HCT116 (cell line): ENCODE results near the gene HYLS1.

ENCODE experiments used
- EZH2 ChIP-seq: fragments of 200-600 bp; sonication (generic); IDR thresholded peaks from 2 replicates; pipeline ENCODE4 v1.6.1; 2017; ENCODE audit warnings: antibody characterized with exemption, mixed run types
- EZH2phosphoT487 ChIP-seq: fragments of 200-600 bp; IDR thresholded peaks from 2 replicates; pipeline ENCODE4 v1.6.1; 2018; ENCODE audit warnings: antibody characterized with exemption, borderline replicate concordance
- POLR2A ChIP-seq: IDR thresholded peaks from 2 replicates; pipeline ENCODE4 v1.7.0; 2011; ENCODE audit warnings: borderline replicate concordance; ENCODE audit not compliant: insufficient read depth, insufficient read length; ENCODE audit errors: extremely low read depth
- POLR2AphosphoS5 ChIP-seq: IDR thresholded peaks from 2 replicates; pipeline ENCODE4 v1.6.1; 2011; ENCODE audit warnings: mild to moderate bottlenecking, low read depth, low read length, moderate library complexity
- RAD21 ChIP-seq: IDR thresholded peaks from 2 replicates; pipeline ENCODE4 v1.6.1; 2012; ENCODE audit warnings: low read depth, mild to moderate bottlenecking
- SP1 ChIP-seq: IDR thresholded peaks from 2 replicates; pipeline ENCODE4 v1.6.1; 2012; ENCODE audit warnings: low read depth
- YY1 ChIP-seq: IDR thresholded peaks from 2 replicates; pipeline ENCODE4 v1.6.1; 2011; ENCODE audit warnings: low read length, low read depth, moderate library complexity, mild to moderate bottlenecking; ENCODE audit not compliant: insufficient replicate concordance; ENCODE audit errors: extremely low read depth
- ZFX ChIP-seq: fragments of 450-650 bp; IDR thresholded peaks from 2 replicates; pipeline ENCODE4 v1.6.1; 2017
- TF ChIP-seq, protein P1 (sequence below), 3 experiments: fragments of 200-600 bp in 1 of 3; sonication (generic) in 1 of 3; IDR thresholded peaks in 2 of 3; conservative IDR thresholded peaks in 1 of 3; 2 replicates each; pipeline ENCODE4 v1.5.1; 2012 to 2017; ENCODE audit warnings: low read depth in 2 of 3, low read length in 2 of 3, antibody characterized with exemption in 1 of 3, borderline replicate concordance in 1 of 3, control low read depth in 1 of 3, mild to moderate bottlenecking in 1 of 3, mixed read lengths in 1 of 3, mixed run types in 1 of 3, moderate library complexity in 1 of 3; ENCODE audit not compliant: insufficient read depth in 1 of 3
- TF ChIP-seq, protein P2 (sequence below): IDR thresholded peaks from 2 replicates; pipeline ENCODE4 v1.6.1; 2012
- TF ChIP-seq, protein P3 (sequence below): IDR thresholded peaks from 2 replicates; pipeline ENCODE4 v1.6.1; 2011; ENCODE audit warnings: mild to moderate bottlenecking, low read length, moderate library complexity; ENCODE audit not compliant: insufficient replicate concordance; ENCODE audit errors: extremely low read depth

DNA sequence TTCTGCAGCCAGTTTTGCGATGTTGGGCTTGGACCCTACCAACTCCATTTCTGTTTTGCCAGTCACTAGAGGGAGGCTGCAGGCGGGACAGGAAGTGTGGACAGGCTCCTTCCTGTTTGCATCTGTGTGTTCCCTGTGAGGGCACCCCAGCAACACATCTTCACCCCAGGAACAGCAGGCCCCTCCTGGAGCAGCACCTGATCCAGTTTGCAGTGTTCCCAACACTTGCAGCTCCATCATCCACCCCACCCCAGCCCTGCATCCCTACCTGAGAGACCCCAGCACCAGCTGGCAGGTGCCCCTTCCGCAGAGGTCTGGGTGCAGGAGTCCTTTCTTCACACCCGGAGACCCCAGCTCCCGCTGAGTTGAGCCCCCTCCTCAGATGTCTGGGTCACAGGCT lies 51.0 kb downstream of the HYLS1 start:
- TF ChIP-seq, protein P1, sequence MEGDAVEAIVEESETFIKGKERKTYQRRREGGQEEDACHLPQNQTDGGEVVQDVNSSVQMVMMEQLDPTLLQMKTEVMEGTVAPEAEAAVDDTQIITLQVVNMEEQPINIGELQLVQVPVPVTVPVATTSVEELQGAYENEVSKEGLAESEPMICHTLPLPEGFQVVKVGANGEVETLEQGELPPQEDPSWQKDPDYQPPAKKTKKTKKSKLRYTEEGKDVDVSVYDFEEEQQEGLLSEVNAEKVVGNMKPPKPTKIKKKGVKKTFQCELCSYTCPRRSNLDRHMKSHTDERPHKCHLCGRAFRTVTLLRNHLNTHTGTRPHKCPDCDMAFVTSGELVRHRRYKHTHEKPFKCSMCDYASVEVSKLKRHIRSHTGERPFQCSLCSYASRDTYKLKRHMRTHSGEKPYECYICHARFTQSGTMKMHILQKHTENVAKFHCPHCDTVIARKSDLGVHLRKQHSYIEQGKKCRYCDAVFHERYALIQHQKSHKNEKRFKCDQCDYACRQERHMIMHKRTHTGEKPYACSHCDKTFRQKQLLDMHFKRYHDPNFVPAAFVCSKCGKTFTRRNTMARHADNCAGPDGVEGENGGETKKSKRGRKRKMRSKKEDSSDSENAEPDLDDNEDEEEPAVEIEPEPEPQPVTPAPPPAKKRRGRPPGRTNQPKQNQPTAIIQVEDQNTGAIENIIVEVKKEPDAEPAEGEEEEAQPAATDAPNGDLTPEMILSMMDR (IDR thresholded peaks at IDR 0.05 in 2 of 3, conservative IDR thresholded peaks at IDR 0.05 in 1 of 3; ENCODE audit: borderline replicate concordance in 1 of 3, insufficient read depth in 1 of 3, low read depth in 2 of 3, low read length in 2 of 3): no peak
- TF ChIP-seq SP1 (no peak), POLR2AphosphoS5 (no peak), POLR2A (no peak), EZH2 (no peak), ZFX (no peak), YY1 (no peak), EZH2phosphoT487 (no peak), RAD21 (no peak)
- TF ChIP-seq, protein P2, sequence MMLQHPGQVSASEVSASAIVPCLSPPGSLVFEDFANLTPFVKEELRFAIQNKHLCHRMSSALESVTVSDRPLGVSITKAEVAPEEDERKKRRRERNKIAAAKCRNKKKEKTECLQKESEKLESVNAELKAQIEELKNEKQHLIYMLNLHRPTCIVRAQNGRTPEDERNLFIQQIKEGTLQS: no peak
- TF ChIP-seq, protein P3, sequence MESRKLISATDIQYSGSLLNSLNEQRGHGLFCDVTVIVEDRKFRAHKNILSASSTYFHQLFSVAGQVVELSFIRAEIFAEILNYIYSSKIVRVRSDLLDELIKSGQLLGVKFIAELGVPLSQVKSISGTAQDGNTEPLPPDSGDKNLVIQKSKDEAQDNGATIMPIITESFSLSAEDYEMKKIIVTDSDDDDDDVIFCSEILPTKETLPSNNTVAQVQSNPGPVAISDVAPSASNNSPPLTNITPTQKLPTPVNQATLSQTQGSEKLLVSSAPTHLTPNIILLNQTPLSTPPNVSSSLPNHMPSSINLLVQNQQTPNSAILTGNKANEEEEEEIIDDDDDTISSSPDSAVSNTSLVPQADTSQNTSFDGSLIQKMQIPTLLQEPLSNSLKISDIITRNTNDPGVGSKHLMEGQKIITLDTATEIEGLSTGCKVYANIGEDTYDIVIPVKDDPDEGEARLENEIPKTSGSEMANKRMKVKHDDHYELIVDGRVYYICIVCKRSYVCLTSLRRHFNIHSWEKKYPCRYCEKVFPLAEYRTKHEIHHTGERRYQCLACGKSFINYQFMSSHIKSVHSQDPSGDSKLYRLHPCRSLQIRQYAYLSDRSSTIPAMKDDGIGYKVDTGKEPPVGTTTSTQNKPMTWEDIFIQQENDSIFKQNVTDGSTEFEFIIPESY: no peak
